ENCODE measurements around the gene KLHL29.

The KLHL29 gene

DNA sequence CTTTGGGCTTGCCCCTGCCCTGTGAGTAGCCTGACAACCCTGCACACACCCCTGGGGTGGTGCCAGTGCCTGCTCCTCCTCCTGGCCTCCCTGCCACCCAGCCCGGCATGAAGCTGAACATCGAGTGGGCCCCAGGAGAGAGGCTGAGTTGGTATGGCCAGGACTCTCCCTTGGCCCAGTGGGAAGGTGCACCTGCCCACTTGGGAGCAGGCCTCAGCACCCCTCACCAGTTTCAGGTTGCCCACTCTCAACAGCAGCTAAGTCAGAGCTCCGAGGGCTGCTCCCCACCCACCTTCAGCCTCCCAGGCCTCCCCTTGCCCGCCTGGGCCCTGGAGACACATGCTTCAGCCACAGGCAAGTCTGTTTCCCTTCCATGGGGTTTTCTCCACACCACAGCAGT is 203.1 kb downstream of the KLHL29 start:
- H3K4me1 ChIP-seq (ENCODE audit: control insufficient read depth, low read length) = no peaks in the 10 kb centered on the region
- no peak for TF ChIP-seq EZH2phosphoT487 (IDR thresholded peaks at IDR 0.05; ENCODE audit: borderline replicate concordance, low read length)
- TF ChIP-seq, protein P1, sequence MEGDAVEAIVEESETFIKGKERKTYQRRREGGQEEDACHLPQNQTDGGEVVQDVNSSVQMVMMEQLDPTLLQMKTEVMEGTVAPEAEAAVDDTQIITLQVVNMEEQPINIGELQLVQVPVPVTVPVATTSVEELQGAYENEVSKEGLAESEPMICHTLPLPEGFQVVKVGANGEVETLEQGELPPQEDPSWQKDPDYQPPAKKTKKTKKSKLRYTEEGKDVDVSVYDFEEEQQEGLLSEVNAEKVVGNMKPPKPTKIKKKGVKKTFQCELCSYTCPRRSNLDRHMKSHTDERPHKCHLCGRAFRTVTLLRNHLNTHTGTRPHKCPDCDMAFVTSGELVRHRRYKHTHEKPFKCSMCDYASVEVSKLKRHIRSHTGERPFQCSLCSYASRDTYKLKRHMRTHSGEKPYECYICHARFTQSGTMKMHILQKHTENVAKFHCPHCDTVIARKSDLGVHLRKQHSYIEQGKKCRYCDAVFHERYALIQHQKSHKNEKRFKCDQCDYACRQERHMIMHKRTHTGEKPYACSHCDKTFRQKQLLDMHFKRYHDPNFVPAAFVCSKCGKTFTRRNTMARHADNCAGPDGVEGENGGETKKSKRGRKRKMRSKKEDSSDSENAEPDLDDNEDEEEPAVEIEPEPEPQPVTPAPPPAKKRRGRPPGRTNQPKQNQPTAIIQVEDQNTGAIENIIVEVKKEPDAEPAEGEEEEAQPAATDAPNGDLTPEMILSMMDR (IDR thresholded peaks at IDR 0.05; ENCODE audit: low read depth, low read length, poor library complexity, severe bottlenecking) = no peak
- H3K9me2 ChIP-seq (replicated peaks; ENCODE audit: control insufficient read depth, low read length) = no peaks in the 10 kb centered on the region
- no peak overlapping the region for H3K4me2 ChIP-seq (ENCODE audit: low read length)
- no peaks in the 10 kb centered on the region for H3K79me2 ChIP-seq (ENCODE audit: control insufficient read depth, low read length)
- no peaks in the 10 kb centered on the region for H3K27me3 ChIP-seq (ENCODE audit: control insufficient read depth, low read length)
- no peaks in the 10 kb centered on the region for H3K9me3 ChIP-seq (ENCODE audit: control insufficient read depth, insufficient read depth, low read length)
- H3F3A ChIP-seq (ENCODE audit: control insufficient read depth, insufficient read depth) = no peaks in the 10 kb centered on the region
- H3K36me3 ChIP-seq (ENCODE audit: control insufficient read depth, low read length) = no peaks in the 10 kb centered on the region
- H4K20me1 ChIP-seq (ENCODE audit: control insufficient read depth, insufficient read depth, low read depth, low read length) = no peaks in the 10 kb centered on the region
- H3K4me3 ChIP-seq (ENCODE audit: low read length) = no peak overlapping the region
- H3K27ac ChIP-seq (ENCODE audit: low read depth, low read length) = no peak overlapping the region

DNA sequence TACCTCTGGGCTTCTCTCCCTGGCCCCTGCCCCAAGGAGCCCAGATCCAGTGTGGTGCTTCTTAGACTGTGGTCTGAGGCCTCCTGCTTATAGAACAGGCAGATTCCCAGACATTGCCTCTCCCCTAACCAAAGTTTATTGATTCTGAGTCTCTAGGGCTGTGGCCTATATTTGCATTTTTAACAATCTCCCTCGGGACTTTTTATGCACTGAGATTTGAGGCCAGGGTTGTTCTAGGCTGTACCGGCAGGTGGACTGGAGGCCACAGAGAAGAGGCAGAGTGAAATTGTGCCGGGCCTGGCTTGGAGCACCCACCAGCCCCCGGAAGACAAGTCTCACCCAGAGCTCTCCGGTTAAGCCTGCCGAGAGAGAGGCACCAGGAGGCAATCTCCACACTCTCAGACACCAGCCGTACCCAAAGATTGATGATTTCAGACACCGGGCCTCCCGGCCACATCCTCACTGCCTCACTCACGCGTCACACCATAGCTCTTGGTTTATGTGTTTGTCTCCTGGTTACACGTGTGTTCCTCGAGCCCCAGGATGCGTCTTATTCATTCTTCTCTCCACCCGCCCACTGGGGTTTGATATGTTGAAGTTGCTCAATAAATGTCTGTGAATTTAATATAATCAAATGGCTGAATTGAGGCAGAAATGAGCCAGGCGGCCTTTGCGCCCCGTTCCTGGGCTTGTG is 203.7 kb downstream of the KLHL29 start:
- Histone ChIP-seq H3K9me3 (ENCODE audit: control insufficient read depth, insufficient read depth, low read length) (no peaks in the 10 kb centered on the region), H3K9me2 (replicated peaks; ENCODE audit: control insufficient read depth, low read length) (no peaks in the 10 kb centered on the region), H3K27ac (ENCODE audit: low read depth, low read length) (no peak overlapping the region), H3K36me3 (ENCODE audit: control insufficient read depth, low read length) (no peaks in the 10 kb centered on the region), H3K4me2 (ENCODE audit: low read length) (no peak overlapping the region), H3K4me3 (ENCODE audit: low read length) (no peak overlapping the region), H3K79me2 (ENCODE audit: control insufficient read depth, low read length) (no peaks in the 10 kb centered on the region), H3K4me1 (ENCODE audit: control insufficient read depth, low read length) (no peaks in the 10 kb centered on the region), H3F3A (ENCODE audit: control insufficient read depth, insufficient read depth) (no peaks in the 10 kb centered on the region), H4K20me1 (ENCODE audit: control insufficient read depth, insufficient read depth, low read depth, low read length) (no peaks in the 10 kb centered on the region), H3K27me3 (ENCODE audit: control insufficient read depth, low read length) (no peaks in the 10 kb centered on the region)
- TF ChIP-seq EZH2phosphoT487 (IDR thresholded peaks at IDR 0.05; ENCODE audit: borderline replicate concordance, low read length) = no peak
- TF ChIP-seq, protein P1 (IDR thresholded peaks at IDR 0.05; ENCODE audit: low read depth, low read length, poor library complexity, severe bottlenecking) = no peak

DNA sequence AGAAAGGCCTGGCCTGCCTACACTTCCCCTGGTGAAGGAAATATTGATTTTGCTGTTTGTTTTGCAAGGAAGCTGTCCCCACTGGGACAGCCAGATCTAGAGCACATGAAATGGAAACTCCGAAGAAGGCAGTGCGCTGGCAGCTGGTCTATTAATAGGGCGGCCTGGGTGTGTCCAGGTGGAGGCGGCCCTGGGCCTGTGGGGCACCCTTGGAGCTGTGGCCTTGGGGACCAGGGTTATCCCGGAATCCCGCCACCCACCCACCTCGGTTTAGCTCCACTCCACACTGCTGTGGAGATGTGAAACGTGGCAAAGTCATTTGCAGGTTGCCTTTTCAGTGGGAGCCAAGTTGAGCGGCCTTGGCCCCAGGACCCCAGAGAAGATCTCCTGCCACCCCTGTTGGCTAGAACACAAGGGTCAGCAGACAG is 204.3 kb downstream of the KLHL29 start:
- Histone ChIP-seq H3K4me2 (ENCODE audit: low read length) (no peak overlapping the region), H3K27me3 (ENCODE audit: control insufficient read depth, low read length) (no peaks in the 10 kb centered on the region), H3F3A (ENCODE audit: control insufficient read depth, insufficient read depth) (no peaks in the 10 kb centered on the region), H3K9me2 (replicated peaks; ENCODE audit: control insufficient read depth, low read length) (no peaks in the 10 kb centered on the region), H3K79me2 (ENCODE audit: control insufficient read depth, low read length) (no peaks in the 10 kb centered on the region), H3K9me3 (ENCODE audit: control insufficient read depth, insufficient read depth, low read length) (no peaks in the 10 kb centered on the region), H3K4me3 (ENCODE audit: low read length) (no peak overlapping the region), H4K20me1 (ENCODE audit: control insufficient read depth, insufficient read depth, low read depth, low read length) (no peaks in the 10 kb centered on the region), H3K36me3 (ENCODE audit: control insufficient read depth, low read length) (no peaks in the 10 kb centered on the region), H3K27ac (ENCODE audit: low read depth, low read length) (no peak overlapping the region), H3K4me1 (ENCODE audit: control insufficient read depth, low read length) (no peaks in the 10 kb centered on the region)
- TF ChIP-seq, protein P1 (IDR thresholded peaks at IDR 0.05; ENCODE audit: low read depth, low read length, poor library complexity, severe bottlenecking) = no peak
- TF ChIP-seq EZH2phosphoT487 (IDR thresholded peaks at IDR 0.05; ENCODE audit: borderline replicate concordance, low read length) = no peak
